ENCODE measurements around the gene DNAJB2. TPM values are rescaled to one million over a fixed set of nuclear protein-coding genes. Genes with fewer than 3 reads are reported as not detected.

Gene DNAJB2
- total RNA-seq, 1 donor from 2014 or later: 45.3 TPM

GRCh38 chr2:219290381-219291171, 11.4 kb downstream of the DNAJB2 start:
- DNase-seq (ENCODE audit: low spot score): no peak
- intact Hi-C loops (cut with micrococcal nuclease): no loop called here
- Mint-ChIP-seq H3K9me3 (no peaks in the 10 kb centered on the region), H3K4me3 (no peak overlapping the region), H3K4me1 (ENCODE audit: low read depth) (peaks cover 8% of the 10 kb centered on the region), H3K27me3 (ENCODE audit: insufficient read depth) (peaks cover 14% of the 10 kb centered on the region), H3K36me3 (ENCODE audit: low read depth) (peaks cover 4% of the 10 kb centered on the region), H3K27ac (no peak overlapping the region)

DNA sequence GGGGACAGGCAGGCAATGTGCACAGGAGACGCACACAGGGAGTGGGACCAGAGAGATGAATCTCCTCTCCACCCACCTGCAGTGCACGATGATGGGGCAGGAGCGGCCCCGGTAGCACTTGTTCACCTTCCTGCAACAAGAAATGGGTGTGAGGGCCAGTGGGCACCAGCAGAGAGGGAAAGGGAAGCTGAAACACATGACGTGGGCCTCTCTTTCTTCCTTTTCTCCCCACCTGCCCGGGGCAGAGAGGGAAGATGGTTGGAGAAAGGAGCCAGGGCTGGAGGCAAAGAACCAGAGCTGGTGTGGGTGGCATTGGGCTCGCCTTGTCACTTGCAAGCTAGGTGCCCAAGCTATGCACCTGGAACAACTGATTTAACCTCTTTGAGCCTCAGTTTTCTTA, 12.2 kb downstream of the DNAJB2 start:
- Mint-ChIP-seq H3K4me3 (no peak overlapping the region), H3K27ac (no peak overlapping the region), H3K27me3 (ENCODE audit: insufficient read depth) (peaks cover 14% of the 10 kb centered on the region), H3K9me3 (no peaks in the 10 kb centered on the region), H3K4me1 (ENCODE audit: low read depth) (peaks cover 8% of the 10 kb centered on the region), H3K36me3 (ENCODE audit: low read depth) (no peaks in the 10 kb centered on the region)
- intact Hi-C loops (cut with micrococcal nuclease): no loop called here
- DNase-seq (ENCODE audit: low spot score): no peak

DNA sequence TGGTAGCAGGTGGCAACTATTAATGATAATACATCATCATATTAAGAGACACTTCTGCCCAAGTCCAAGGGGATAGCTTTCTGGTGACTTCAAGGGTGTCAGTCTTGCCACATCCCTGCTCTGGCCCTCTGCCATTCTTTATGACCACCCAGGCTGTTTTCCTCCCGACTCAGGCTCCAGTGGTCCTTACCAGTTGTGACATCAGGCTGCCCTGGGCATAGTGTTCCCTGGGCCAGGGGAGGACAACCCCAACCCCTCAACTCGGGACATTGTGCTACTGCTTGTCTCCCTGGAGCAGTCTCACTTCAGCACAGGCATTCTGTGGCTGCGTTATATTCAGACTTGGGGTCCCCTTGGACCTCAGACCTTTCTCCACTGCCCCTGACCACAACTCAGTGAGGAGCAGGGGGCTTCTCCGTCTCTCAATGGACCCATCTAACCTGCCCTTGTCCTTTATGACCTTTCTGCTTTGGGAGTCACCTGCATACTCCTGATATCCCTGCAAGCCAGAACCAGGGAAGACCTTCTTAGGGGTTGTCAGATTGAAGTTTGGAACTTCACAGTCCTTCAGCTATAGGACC, 12.8 kb downstream of the DNAJB2 start:
- Mint-ChIP-seq H3K4me1 (ENCODE audit: low read depth) (peaks cover 8% of the 10 kb centered on the region), H3K36me3 (ENCODE audit: low read depth) (no peaks in the 10 kb centered on the region), H3K4me3 (no peak overlapping the region), H3K9me3 (no peaks in the 10 kb centered on the region), H3K27ac (no peak overlapping the region), H3K27me3 (ENCODE audit: insufficient read depth) (peaks cover 14% of the 10 kb centered on the region)
- intact Hi-C loops (cut with micrococcal nuclease): no loop called here
- DNase-seq (ENCODE audit: low spot score): no peak

GRCh38 chr2:219292616-219293015, 13.4 kb downstream of the DNAJB2 start:
- DNase-seq (ENCODE audit: low spot score): no peak
- peaks cover 8% of the 10 kb centered on the region for H3K4me1 Mint-ChIP-seq (ENCODE audit: low read depth)
- no peaks in the 10 kb centered on the region for H3K9me3 Mint-ChIP-seq
- intact Hi-C loops (cut with micrococcal nuclease): no loop called here
- H3K27ac Mint-ChIP-seq: no peak overlapping the region
- no peaks in the 10 kb centered on the region for H3K36me3 Mint-ChIP-seq (ENCODE audit: low read depth)
- H3K4me3 Mint-ChIP-seq: no peak overlapping the region
- H3K27me3 Mint-ChIP-seq (ENCODE audit: insufficient read depth): peaks cover 14% of the 10 kb centered on the region

DNA sequence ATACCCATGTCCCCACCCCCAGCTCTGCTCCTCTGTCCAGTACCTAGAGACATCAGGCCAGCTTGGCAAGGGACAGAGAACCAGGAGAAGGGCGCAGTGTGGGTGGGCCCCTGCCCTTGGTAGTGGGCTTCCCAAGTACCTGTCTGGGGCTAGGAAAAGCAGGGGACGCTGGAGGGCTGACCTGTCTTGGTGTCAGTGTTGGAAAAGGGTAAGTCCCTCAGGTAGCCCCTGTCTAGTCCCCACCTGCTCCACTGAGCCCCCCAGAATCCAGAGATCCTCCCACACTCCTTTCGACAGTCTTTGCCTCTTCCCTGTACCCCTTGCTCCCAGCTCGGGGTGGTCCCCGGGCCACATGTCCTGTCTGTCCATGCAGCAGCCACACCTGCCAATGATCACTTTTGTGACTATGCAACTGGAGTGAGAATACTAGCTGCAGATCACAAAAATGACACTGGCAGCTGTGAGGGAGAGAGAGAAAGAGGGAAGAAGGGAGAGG, 14.6 kb downstream of the DNAJB2 start:
- intact Hi-C loops (cut with micrococcal nuclease): loop anchor here (1.0 to 2.0 kb wide), 5 partner anchors 14 to 117 kb away; partner anchors contain the start of genes CNPPD1, DNAJB2, GLB1L and STK16
- no peak for DNase-seq (ENCODE audit: low spot score)
- H3K4me3 Mint-ChIP-seq: peak overlapping the region; percentile 80
- peak overlapping the region; percentile 87 for H3K27ac Mint-ChIP-seq
- H3K27me3 Mint-ChIP-seq (ENCODE audit: insufficient read depth): peaks cover 14% of the 10 kb centered on the region
- no peaks in the 10 kb centered on the region for H3K9me3 Mint-ChIP-seq
- peaks cover 9% of the 10 kb centered on the region for H3K4me1 Mint-ChIP-seq (ENCODE audit: low read depth)
- no peaks in the 10 kb centered on the region for H3K36me3 Mint-ChIP-seq (ENCODE audit: low read depth)

DNA sequence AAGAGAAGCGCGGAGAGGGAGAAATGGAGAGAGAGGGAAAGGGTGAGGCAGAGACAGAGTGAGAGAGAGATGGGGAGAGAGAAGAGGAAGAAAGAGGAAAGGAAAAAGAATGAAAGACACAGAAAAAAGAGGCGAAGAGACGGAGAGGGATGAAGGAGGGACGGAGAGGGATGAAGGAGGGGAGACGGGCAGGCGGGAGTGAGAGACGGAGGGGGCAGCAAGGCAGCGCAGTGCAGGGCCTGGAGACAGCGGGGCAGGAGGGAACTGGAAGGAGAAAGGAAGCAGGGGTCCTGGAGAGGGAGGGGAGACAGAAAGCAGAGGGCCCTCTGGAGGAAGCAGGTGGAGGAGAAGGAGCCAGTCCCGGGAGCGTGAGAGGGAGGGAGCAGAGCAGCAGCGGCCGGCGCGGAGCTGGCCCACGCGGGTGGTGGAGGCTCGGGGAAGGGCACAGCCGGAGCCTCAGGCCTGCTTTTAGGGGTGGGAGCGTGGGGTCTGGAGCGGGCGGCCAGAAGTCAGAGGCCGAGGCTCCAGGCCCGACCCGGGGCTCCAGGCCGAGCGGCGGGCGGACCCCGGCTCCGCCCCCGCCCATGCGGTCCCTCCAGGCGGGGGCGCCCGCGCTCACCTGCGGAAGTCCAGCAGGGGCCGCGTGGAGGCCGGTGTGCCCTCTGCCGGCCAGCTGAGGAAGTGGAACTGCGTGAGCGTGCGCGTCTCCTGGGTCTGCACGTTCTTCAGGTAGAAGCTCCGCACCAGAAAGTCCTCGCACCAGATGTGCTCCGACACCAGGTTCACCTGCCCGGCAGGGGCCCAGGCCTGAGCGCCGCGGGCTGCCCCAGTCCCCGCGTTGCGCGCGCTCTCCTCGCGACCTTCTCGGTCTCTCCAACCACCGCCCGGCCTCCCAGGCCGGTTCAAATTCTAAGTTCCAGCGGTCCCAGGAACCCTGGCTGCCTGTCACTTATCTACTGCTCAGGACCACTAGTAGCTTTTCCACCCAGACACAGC, 15.5 kb downstream of the DNAJB2 start:
- Mint-ChIP-seq H3K27me3 (ENCODE audit: insufficient read depth) (peaks cover 17% of the 10 kb centered on the region), H3K4me1 (ENCODE audit: low read depth) (peaks cover 14% of the 10 kb centered on the region), H3K4me3 (peak overlapping the region; percentile 80), H3K27ac (peak overlapping the region; percentile 87), H3K9me3 (no peaks in the 10 kb centered on the region), H3K36me3 (ENCODE audit: low read depth) (no peaks in the 10 kb centered on the region)
- peak; percentile 87 for DNase-seq (ENCODE audit: low spot score)
- intact Hi-C loops (cut with micrococcal nuclease): loop anchor here (1.0 to 2.0 kb wide), 7 partner anchors 15 to 118 kb away; partner anchors contain the start of genes ANKZF1, ATG9A, CNPPD1 and DNAJB2

- DNase-seq (ENCODE audit: low spot score): no peak
- no peaks in the 10 kb centered on the region for H3K9me3 Mint-ChIP-seq
- intact Hi-C loops (cut with micrococcal nuclease): no loop called here
- peaks cover 19% of the 10 kb centered on the region for H3K27me3 Mint-ChIP-seq (ENCODE audit: insufficient read depth)
- no peak overlapping the region for H3K4me3 Mint-ChIP-seq
- H3K36me3 Mint-ChIP-seq (ENCODE audit: low read depth): no peaks in the 10 kb centered on the region
- H3K27ac Mint-ChIP-seq: no peak overlapping the region
- H3K4me1 Mint-ChIP-seq (ENCODE audit: low read depth): peaks cover 14% of the 10 kb centered on the region
Observed at GRCh38 chr2:219296142-219296541, 17.0 kb downstream of the DNAJB2 start.

DNA sequence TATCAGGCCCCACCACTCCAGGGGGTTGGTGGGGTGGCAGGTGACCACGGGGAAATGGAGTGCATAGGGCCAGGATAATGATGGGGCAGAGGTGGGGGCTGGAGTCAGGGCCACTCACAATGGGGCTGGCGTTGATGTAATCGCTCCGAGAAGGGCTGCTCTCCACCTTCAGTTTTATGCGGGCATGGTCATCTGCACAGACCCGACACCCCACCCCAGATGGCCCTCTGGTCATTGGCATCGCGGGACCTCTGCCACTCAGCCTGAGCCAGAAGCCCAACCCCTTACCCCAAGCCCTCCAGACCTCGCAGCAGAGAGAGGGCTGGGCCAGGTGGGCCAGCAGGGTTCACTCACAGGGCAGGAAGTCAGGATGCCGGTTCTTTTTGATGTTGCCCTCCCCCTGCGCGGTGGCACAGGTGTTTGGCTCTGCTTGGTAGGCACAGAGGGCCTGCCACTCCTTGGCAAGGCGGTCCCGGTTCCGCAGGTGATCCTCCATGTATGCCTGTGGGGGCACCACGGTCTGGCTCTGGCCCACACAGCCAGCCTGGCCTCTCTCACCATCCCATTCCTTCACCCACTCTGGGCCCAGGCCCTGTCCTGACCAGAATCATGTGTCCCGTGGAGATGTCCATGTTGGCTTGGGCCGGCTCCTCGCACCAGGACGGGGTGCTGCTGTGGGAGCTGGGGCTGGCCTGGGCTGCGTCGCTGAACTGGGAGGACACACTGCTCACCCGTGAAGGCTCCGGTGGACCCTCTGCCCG, 17.6 kb downstream of the DNAJB2 start:
- intact Hi-C loops (cut with micrococcal nuclease): no loop called here
- Mint-ChIP-seq H3K36me3 (ENCODE audit: low read depth) (no peaks in the 10 kb centered on the region), H3K27me3 (ENCODE audit: insufficient read depth) (peaks cover 23% of the 10 kb centered on the region), H3K4me1 (ENCODE audit: low read depth) (peaks cover 14% of the 10 kb centered on the region), H3K4me3 (no peak overlapping the region), H3K27ac (no peak overlapping the region), H3K9me3 (no peaks in the 10 kb centered on the region)
- DNase-seq (ENCODE audit: low spot score): no peak

GRCh38 chr2:219297766-219298456, 18.7 kb downstream of the DNAJB2 start:
- Mint-ChIP-seq H3K4me3 (no peak overlapping the region), H3K27ac (no peak overlapping the region), H3K27me3 (ENCODE audit: insufficient read depth) (peaks cover 21% of the 10 kb centered on the region)

GRCh38 chr2:219298759-219299371, 19.7 kb downstream of the DNAJB2 start:
- Mint-ChIP-seq H3K4me3 (peak overlapping the region; percentile 51), H3K27me3 (ENCODE audit: insufficient read depth) (peaks cover 24% of the 10 kb centered on the region), H3K4me1 (ENCODE audit: low read depth) (peaks cover 13% of the 10 kb centered on the region), H3K36me3 (ENCODE audit: low read depth) (no peaks in the 10 kb centered on the region), H3K9me3 (no peaks in the 10 kb centered on the region), H3K27ac (no peak overlapping the region)
- peak; percentile 76 for DNase-seq (ENCODE audit: low spot score)
- intact Hi-C loops (cut with micrococcal nuclease): loop anchor here (1.0 to 2.0 kb wide), 7 partner anchors 9 to 240 kb away; partner anchors contain the start of genes ABCB6, NHEJ1, TUBA4A and TUBA4B

More at GRCh38 chr2:219297766-219298456, 18.7 kb downstream of the DNAJB2 start:
- intact Hi-C loops (cut with micrococcal nuclease): loop anchor here (1.0 to 2.0 kb wide), 7 partner anchors 10 to 239 kb away; partner anchors contain the start of genes ABCB6, NHEJ1, TUBA4A and TUBA4B
- H3K9me3 Mint-ChIP-seq: no peaks in the 10 kb centered on the region
- H3K36me3 Mint-ChIP-seq (ENCODE audit: low read depth): no peaks in the 10 kb centered on the region
- peaks cover 14% of the 10 kb centered on the region for H3K4me1 Mint-ChIP-seq (ENCODE audit: low read depth)
- DNase-seq (ENCODE audit: low spot score): no peak

DNA sequence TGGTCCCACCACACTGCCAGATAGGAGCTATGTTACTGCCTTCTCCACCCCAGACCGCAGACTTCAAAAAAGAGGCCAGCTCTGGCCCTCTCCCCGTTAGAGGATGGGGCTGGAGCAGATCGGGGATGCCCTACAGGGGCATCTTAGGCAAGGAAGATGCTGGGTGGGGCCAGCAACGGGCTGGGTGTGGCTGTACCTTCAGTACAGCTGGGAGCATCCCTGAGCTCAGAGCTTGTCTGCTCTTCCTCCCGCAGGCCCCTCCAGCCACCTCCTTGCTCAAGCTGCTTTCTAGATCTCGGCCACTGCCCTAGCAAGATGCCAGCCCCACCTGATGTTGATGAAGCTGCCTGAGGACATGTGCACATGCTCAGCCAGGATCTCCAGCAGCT, 20.2 kb downstream of the DNAJB2 start:
- H3K9me3 Mint-ChIP-seq: no peaks in the 10 kb centered on the region
- intact Hi-C loops (cut with micrococcal nuclease): loop anchor here (2.0 kb wide), 2 partner anchors 81 to 241 kb away; partner anchors contain the start of gene ABCB6
- peaks cover 25% of the 10 kb centered on the region for H3K27me3 Mint-ChIP-seq (ENCODE audit: insufficient read depth)
- H3K27ac Mint-ChIP-seq: no peak overlapping the region
- DNase-seq (ENCODE audit: low spot score): no peak
- H3K4me1 Mint-ChIP-seq (ENCODE audit: low read depth): peaks cover 8% of the 10 kb centered on the region
- no peaks in the 10 kb centered on the region for H3K36me3 Mint-ChIP-seq (ENCODE audit: low read depth)
- H3K4me3 Mint-ChIP-seq: no peak overlapping the region

Data from activated T-helper 1 cell treated with anti-CD3 and anti-CD28 coated beads, Interleukin-12 subunit alpha, Interleukin-12 subunit beta, Interleukin-2, Interleukin-4 antibody, amounts not matched to agents 30 ng/mL and 10 ng/mL and 1 ng/mL, durations not matched to agents 14 hours and 24 hours and 36 hours (primary cell).